ENCODE results near the gene SP140.
"Not testable (repeated sequence)": the region's sequence is repeated elsewhere in the genome, so short reads cannot be mapped to it uniquely, and the experiment has no call there.

The SP140 gene

DNA sequence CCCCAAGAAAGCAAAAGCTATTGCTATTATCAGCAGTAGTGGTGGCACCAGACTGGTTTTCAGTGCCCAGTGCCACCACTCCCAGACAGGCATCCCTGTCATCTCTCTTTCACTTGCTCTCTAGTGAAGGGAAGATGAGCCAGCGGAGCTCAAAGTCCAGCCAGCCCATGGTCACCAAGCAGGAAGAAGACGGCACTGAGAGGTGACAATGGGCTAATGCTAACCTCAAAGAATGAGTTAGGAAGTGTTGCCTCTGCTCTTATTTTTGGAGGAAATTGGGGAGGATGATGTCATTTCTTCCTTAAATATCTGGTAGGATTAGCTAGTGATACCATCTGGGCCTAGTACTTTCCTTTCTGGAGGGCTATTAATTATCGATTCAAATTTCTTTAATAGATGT lies 1.7 kb downstream of the SP140 start:
- no peak for DNase-seq

- no peak for DNase-seq
Measured at GRCh38 chr2:230230087-230230486, 4.6 kb downstream of the SP140 start.

DNA sequence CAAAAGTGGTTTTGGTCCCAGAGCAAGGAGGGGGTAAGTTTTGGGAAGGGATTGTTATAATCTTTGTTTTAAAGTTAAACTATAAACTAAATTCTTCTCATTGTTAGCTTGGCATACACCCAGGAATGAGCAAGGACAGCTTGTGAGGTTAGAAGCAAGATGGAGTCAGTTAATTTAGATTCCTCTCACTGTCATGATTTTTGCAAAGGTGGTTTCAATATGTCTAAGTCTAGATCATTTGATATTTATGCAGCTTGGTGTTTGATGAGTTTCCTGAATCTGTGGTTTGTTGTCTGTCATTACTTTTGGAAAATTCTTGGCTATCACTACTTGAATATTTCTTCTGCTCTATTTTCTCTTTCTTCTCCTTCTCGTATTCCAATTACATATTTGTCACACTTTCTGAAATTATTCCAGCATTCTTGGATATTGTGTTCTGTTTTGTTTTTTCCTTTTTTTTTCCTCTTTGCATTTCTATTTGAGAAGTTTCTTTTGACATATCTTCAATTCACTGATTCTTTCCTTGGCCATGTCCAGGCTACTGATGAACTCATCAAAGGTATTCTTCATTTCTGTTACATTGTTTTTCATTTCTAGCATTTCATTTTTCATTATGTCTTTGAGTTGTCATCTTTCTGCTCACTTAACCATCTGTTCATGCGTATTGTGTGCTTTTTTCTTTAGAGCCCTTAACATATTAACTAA lies 5.1 kb downstream of the SP140 start:
- no peak for DNase-seq

DNA sequence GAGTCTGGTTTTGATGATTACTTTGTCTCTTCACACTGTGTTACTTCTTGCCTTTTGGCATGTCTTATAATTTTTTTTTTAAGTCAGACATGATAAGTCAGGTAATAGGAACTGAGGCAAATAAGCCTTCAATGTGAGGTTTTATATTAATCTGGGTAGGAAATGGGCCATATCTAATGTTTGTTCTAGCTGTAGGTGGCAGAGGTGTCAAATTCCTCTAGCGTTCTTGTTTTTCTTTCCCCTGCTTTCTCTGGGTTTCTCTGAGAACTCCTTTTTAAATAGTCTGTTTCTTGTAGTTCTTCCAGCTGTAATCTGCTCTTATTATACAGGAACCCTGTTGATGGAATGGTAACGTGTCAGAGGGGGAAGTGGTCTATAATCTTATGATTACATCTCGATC lies 5.7 kb downstream of the SP140 start:
- no peak for DNase-seq

GRCh38 chr2:230234122-230234722 lies 8.7 kb downstream of the SP140 start:
- no peak for DNase-seq

- no peak for DNase-seq
Measured at GRCh38 chr2:230234845-230235244, 9.3 kb downstream of the SP140 start.

DNA sequence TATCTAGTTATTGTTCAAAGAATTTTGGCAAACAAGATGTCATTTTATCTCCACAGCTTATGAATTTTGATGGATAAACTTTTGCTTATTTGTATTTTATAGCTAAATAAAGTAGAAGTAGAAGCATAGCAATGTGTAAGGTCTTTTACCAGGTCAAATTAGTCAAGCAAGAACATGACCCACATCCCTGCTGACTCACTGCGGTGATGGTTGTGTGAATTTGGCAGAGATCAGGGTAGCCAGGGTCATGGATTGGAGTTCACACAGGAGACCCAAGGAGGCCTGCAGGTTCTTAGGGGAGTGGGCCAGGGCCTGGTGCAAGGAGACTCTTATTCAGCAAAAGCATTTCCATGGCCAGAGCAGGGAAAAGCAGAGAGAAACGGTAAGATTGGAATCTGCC lies 18.7 kb downstream of the SP140 start:
- DNase-seq, result no peak

DNA sequence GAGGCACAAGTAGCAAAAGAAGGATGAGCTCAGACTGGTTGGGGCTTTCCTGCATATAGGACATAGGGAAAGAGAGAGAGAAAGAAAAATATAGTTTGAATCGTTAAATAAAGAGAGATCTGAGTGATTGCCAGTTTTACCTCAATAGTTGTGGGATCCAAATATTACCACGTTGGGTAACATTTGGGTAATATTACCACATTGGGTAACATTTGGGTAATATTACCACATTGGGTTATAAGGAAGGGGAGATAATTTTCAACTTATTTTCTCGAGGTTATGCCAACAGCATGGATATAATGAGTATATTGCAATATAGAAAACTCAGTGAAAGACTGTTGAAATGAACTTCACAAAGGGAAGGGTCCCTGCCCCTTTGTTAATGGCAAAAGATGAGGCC lies 20.7 kb downstream of the SP140 start:
- no peak for DNase-seq

DNA sequence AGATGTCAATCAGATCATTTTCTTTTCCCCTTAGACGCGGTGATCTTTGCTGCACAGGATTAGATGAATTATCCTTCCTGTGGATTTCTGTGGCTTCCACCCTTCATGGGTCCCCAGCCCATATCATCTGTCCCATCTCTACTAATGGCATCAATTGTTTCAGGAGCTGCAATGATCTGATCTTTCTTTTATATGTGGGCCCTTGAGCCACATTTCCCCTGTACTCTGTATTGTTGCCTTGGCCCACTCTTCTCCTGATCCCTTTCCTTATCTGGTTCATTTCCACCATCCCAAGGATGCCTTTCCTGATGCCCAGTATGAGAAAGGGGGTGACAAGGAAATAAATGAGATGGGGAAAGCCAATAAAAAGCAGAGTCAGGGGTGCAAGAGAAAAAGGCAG lies 24.7 kb downstream of the SP140 start:
- no peak for DNase-seq

GRCh38 chr2:230254152-230254881 lies 28.8 kb downstream of the SP140 start:
- no peak for DNase-seq

- no peak for DNase-seq
Measured at GRCh38 chr2:230256733-230257332, 31.3 kb downstream of the SP140 start.

DNA sequence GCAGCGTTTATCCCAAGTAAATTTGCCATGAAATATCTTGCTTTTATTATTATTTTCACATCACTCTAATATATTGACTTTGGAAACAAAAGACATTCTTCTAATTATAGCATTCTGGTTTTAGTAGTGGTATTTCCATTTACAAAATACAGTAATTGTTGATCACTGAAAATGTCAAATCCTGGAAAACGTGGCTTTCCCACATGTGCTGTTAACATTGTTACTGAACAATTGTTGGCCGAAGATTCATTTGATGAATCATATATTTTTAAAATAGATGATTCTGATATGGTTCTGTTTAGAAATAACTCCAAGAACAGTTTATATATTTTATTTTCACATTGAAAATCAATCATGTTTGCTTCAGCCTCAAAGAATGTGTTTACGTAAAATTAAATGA lies 32.9 kb downstream of the SP140 start:
- DNase-seq, result no peak

- no peak for DNase-seq
Measured at GRCh38 chr2:230262246-230262645, 36.7 kb downstream of the SP140 start.

DNA sequence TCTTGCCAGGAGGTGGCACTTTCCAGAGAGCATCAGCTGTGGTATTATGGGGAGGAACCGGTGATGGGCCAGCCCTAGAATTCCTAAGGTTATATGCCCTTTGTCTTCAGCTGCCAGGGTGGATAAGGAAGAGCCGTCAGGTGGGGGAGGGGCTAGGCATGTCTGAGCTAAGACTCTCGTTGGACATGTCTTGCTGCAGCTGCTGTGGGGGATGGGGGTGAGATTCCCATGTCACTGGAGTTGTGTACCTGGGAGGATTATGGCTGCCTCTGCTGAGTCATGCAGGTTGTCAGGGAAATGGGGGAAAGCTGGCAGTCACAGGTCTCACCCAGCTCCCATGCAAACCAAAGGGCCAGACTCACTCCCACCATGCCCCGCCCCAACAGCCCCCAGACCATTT lies 39.4 kb downstream of the SP140 start:
- DNase-seq, result peak; percentile 72

DNA sequence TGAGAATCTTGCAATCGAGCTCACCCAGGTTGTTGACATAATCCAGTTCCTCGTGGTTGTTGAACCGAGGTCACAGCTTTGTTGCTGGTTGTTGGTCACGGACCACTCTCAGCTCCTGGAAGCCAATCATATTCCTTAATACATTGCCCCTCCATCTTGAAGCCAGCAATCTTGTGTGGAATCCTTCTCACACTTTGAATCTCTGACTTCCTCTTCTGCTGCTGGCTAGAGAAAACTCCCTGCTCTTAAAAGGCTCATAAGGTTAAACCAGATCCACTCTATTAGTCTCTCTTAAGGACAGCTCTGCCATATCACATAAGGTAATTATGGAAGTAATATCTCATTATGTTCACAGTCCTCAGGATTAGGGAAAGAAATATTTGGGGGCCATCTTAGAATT lies 41.1 kb downstream of the SP140 start:
- no peak for DNase-seq

GRCh38 chr2:230267059-230267458 lies 41.5 kb downstream of the SP140 start:
- no peak for DNase-seq

GRCh38 chr2:230267556-230267955 lies 42.0 kb downstream of the SP140 start:
- DNase-seq, result no peak

DNA sequence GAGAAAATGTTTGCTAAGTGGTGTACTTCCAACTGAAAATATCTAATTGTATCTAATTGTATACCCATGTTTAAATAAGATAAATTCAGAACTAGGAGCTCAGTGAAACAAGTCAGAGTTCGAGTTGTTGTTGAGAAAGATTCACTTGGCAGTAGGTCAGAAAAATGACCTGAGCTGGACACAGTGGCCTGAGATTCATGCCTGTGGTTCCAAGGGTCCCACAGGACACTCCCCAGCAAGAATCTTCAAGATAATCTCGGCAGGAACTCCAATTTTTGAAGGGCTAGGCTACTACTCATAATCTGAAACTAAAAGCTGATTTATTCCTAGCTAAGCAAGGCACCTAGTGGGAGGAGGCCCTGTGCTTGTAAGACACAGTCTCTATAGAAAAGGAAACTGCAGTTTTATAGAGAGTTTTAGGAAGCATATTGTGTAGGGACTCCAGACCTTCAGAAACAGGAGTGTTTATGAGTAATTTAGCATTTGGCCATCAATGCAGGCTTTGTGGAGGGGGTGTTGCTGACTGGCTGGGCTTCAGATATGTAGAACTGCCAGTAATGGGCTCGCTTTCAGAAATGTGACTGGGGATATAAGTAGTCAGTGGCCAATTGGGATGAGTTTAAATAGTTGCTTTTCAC lies 43.2 kb downstream of the SP140 start:
- DNase-seq, result no peak

DNA sequence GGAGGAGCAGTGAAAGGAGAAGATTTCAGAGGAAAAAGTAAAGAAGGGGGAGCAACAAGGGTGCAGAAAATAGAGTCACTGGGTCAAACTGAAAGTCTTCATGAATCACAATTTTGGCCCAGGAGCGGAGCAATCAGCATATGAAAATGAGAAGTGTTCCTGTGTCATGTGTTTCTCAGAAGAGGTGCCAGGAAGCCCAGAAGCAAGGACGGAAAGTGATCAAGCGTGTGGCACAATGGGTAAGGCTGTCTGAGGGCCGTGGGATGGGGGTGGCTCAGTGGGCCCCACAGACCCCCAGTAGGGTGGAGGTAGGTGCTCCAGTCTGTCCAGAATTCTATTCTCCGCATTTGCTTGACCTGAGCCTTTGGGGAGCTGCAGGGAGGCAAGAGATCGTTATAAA lies 44.2 kb downstream of the SP140 start:
- no peak for DNase-seq

DNA sequence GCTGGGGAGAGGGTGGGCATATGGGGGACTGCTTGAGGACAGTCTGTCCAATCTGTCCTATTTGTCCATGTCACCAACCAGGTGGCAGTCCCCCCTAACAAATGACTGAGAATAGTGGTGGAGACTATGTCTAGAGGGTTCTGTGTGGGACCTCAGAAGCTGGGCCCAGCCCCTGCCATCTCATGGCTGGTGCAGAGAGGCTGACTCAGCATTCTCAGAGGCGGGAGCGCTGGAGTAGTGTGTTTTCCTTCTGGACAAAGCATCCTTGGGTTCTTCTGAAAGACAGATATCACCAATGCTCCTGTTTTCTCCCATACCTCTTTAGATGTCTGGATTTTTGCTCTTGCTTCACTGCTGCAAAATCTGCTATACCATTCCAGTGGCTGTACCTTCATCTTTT lies 57.4 kb downstream of the SP140 start:
- no peak for DNase-seq

GRCh38 chr2:230286048-230286447 lies 60.5 kb downstream of the SP140 start:
- DNase-seq, result no peak

GRCh38 chr2:230289311-230289710 lies 63.8 kb downstream of the SP140 start:
- DNase-seq, result not testable (repeated sequence)

DNA sequence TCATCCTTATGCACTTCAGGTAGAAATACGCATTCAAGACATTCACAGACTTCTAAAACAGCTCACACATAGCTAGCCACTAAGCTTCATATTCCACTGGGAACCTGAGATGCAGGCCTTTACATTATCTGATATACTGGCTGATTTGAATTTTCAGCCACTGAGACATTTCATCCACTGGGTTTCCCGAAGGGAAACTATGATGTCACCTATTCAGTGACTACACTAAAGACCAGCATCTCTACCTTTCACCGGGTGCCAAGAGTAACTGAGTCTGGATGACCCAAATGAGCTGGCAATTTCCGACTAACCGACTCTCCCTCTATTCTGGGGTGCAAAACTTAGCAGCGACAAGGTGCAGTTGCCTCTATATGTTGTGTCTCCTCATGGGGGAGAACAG lies 69.7 kb downstream of the SP140 start:
- no peak for DNase-seq

All from NCI-H82 (cell line).